CD14-positive monocyte (primary cell): ENCODE data around the gene DCHS1. TPM values are rescaled to one million over a fixed set of nuclear protein-coding genes. Genes with fewer than 3 reads are reported as not detected.
"Not testable (repeated sequence)": the region's sequence is repeated elsewhere in the genome, so short reads cannot be mapped to it uniquely, and the experiment has no call there.

Experiments
- DNase-seq, 3 donors: peaks; one replicate each; pipeline ENCODE4 v3.0.0-alpha.2; 2011 to 2022
- H2AFZ ChIP-seq: 2 replicates; pipeline ENCODE4 v1.6.0; 2012; ENCODE audit warnings: mild to moderate bottlenecking, low read depth, low read length, inconsistent platforms; ENCODE audit not compliant: insufficient read depth, poor library complexity, severe bottlenecking
- H3K27ac ChIP-seq, 2 donors: 1 replicate in 1 of 2; 2 replicates in 1 of 2; pipeline ENCODE4 v1.5.1; 2012 to 2013; ENCODE audit warnings: low read length in 2 of 2, control low read depth in 1 of 2, inconsistent platforms in 1 of 2, low read depth in 1 of 2, mild to moderate bottlenecking in 1 of 2
- H3K27me3 ChIP-seq, 2 donors: one replicate each; pipeline versions ENCODE4 v1.6.0 to v1.6.1; 2011 to 2013; ENCODE audit warnings: low read length in 2 of 2; ENCODE audit not compliant: control insufficient read depth in 2 of 2, insufficient read depth in 2 of 2
- H3K36me3 ChIP-seq, 2 donors: replicated peaks in 1 of 2; 1 replicate in 1 of 2; 2 replicates in 1 of 2; pipeline versions ENCODE4 v1.5.1 to v1.6.1; 2012 to 2013; ENCODE audit warnings: low read length in 2 of 2, control low read depth in 1 of 2, inconsistent platforms in 1 of 2, mild to moderate bottlenecking in 1 of 2; ENCODE audit not compliant: insufficient read depth in 2 of 2, control insufficient read depth in 1 of 2
- H3K4me1 ChIP-seq, 2 donors: 1 replicate in 1 of 2; 2 replicates in 1 of 2; pipeline versions ENCODE4 v1.5.1 to v1.6.1; 2012 to 2013; ENCODE audit warnings: low read length in 2 of 2, control low read depth in 1 of 2, inconsistent platforms in 1 of 2, mild to moderate bottlenecking in 1 of 2, moderate library complexity in 1 of 2; ENCODE audit not compliant: insufficient read depth in 2 of 2, control insufficient read depth in 1 of 2
- H3K4me2 ChIP-seq: replicated peaks from 2 replicates; pipeline ENCODE3; 2012; ENCODE audit warnings: low read length, moderate library complexity, mild to moderate bottlenecking; ENCODE audit not compliant: poor library complexity, severe bottlenecking; ENCODE audit errors: extremely low read depth
- H3K4me3 ChIP-seq, 3 experiments: fragments of 200-600 bp in 1 of 3; sonication (generic) in 1 of 3; replicated peaks in 1 of 3; 1 replicate in 2 of 3; 2 replicates in 1 of 3; pipeline ENCODE4 v1.5.1; 2011 to 2013; ENCODE audit warnings: low read length in 3 of 3, mild to moderate bottlenecking in 3 of 3, control low read depth in 2 of 3, low read depth in 2 of 3, inconsistent platforms in 1 of 3, moderate library complexity in 1 of 3
- H3K79me2 ChIP-seq: 2 replicates; pipeline ENCODE4 v1.6.0; 2012; ENCODE audit warnings: mild to moderate bottlenecking, control low read depth, inconsistent platforms, low read length, moderate library complexity; ENCODE audit not compliant: insufficient read depth
- H3K9ac ChIP-seq: 2 replicates; pipeline ENCODE4 v1.6.0; 2017; ENCODE audit warnings: low read length, mild to moderate bottlenecking; ENCODE audit not compliant: insufficient read depth, poor library complexity, severe bottlenecking
- H3K9me3 ChIP-seq, 2 donors: replicated peaks in 1 of 2; 1 replicate in 1 of 2; 2 replicates in 1 of 2; pipeline versions ENCODE4 v1.5.1 to v1.6.1; 2012 to 2013; ENCODE audit warnings: low read length in 2 of 2, control low read depth in 1 of 2; ENCODE audit not compliant: control insufficient read depth in 1 of 2, insufficient read depth in 1 of 2
- H4K20me1 ChIP-seq: 2 replicates; pipeline ENCODE4 v1.6.0; 2012; ENCODE audit warnings: mild to moderate bottlenecking, low read length, control low read depth, moderate library complexity; ENCODE audit not compliant: insufficient read depth
- H3K27ac Mint-ChIP-seq, 7 donors: one replicate each; pipeline ENCODE4 v1.8.0; 2020; ENCODE audit warnings: mild to moderate bottlenecking in 7 of 7, mixed read lengths in 7 of 7, moderate library complexity in 6 of 7, inconsistent platforms in 2 of 7
- H3K27me3 Mint-ChIP-seq, 3 donors: one replicate each; pipeline ENCODE4 v1.8.0; 2021 to 2022; ENCODE audit warnings: low read depth in 3 of 3, mild to moderate bottlenecking in 3 of 3, mixed read lengths in 3 of 3, moderate library complexity in 3 of 3, inconsistent platforms in 1 of 3
- H3K36me3 Mint-ChIP-seq, 2 donors: one replicate each; pipeline ENCODE4 v1.8.0; 2020; ENCODE audit warnings: mixed read lengths in 2 of 2, inconsistent platforms in 1 of 2, mild to moderate bottlenecking in 1 of 2
- H3K4me1 Mint-ChIP-seq: one replicate; pipeline ENCODE4 v1.8.0; 2020; ENCODE audit warnings: mild to moderate bottlenecking, mixed read lengths
- H3K4me3 Mint-ChIP-seq, 2 donors: one replicate each; pipeline ENCODE4 v1.8.0; 2020; ENCODE audit warnings: mild to moderate bottlenecking in 2 of 2, mixed read lengths in 2 of 2, moderate library complexity in 1 of 2
- H3K9me3 Mint-ChIP-seq, 7 donors: one replicate each; pipeline ENCODE4 v1.8.0; 2020 to 2022; ENCODE audit warnings: mixed read lengths in 7 of 7, mild to moderate bottlenecking in 6 of 7, moderate library complexity in 6 of 7, inconsistent platforms in 2 of 7
- WGBS: methylation state at CpG from one replicate; pipeline ENCODE4 v1.1.5; 2013; ENCODE audit warnings: missing lambda C conversion rate; ENCODE audit not compliant: insufficient coverage; 5-methylcytosine and 5-hydroxymethylcytosine counted together
- intact Hi-C, 2 donors: fragments of 100-400 bp; cut with micrococcal nuclease; formaldehyde crosslinking; loops; one replicate each; pipeline versions ENCODE4 v1.15.0 to v1.15.1; 2023
- polyA plus RNA-seq, 3 donors: library from polyadenylated mRNA; depleted of rRNA in 1 of 3; unstranded in 2 of 3; stranded (reverse) in 1 of 3; fragments of 300-500 nt in 2 of 3; fragments of >200 nt in 1 of 3; fragmentation: Illumina TruSeq in 2 of 3; gene quantifications; 1 replicate in 2 of 3; 2 replicates in 1 of 3; pipeline ENCODE4 v1.2.3, GENCODE V29; 2012 to 2021
- TF ChIP-seq, protein P1 (sequence below): fragments of 200-600 bp; IDR thresholded peaks from one replicate; pipeline ENCODE4 v1.8.0; 2022; ENCODE audit warnings: antibody characterized with exemption, mild to moderate bottlenecking

The DCHS1 gene
- polyA plus RNA-seq, 3 donors: 0.01 to 0.88 (median 0.02) TPM

DNA sequence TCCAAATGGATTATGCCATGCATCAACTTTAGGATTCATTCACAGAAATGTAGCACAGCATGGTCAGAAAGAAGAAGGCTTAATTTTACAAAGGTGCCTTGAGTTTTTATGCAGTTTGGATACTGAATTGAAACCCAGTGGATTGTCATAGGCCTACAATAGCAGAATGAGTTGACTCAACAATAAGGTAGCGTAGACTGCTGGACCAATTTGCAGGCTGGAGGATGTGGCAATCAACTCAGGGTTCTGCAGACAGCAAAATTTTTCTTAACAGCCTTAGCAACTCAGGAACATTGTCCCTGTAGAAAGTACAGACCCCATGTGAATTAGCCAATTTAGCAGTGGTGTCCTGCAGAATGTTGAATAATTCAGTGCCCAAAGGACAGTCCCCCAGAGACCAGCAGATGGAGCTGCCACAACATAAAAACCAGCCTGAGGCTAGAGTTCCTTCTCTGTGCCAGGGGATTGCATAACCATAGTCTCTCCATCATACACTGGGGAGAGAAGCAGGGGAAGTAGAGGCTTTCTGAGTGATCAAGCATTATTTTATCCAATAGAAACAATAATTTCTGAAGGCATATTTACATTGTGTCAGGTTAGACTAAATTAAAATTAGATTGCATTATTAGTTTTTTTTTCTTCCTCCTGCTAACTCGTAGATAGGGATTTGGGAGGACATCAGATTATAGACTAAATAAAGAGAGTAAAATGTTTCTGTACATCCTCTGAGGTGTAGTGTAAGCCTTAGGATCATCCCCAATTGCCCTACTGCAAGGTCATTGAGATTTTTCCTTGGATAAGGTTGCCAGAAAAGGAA is 47.8 kb upstream of the DCHS1 start:
- no peak overlapping the region for H3K4me3 ChIP-seq
- no peaks in the 10 kb centered on the region for H3K9me3 ChIP-seq
- peaks cover 0 to 2% (median 2%) of the 10 kb centered on the region in 3 donors for H3K27me3 Mint-ChIP-seq
- H3K4me1 Mint-ChIP-seq: peaks cover 7% of the 10 kb centered on the region
- no peaks in the 10 kb centered on the region for H3K9me3 Mint-ChIP-seq
- H3K79me2 ChIP-seq: no peaks in the 10 kb centered on the region
- WGBS: 100% methylated on average over 1 of the region's 2 CpGs
- peaks cover 8 to 9% of the 10 kb centered on the region in 2 donors for H3K36me3 Mint-ChIP-seq
- H4K20me1 ChIP-seq: no peaks in the 10 kb centered on the region
- no peak overlapping the region for H2AFZ ChIP-seq
- no peak overlapping the region for H3K9ac ChIP-seq
- H3K27ac Mint-ChIP-seq: peak overlapping the region in 6 of 7 donors; percentile 19 to 83 (median 54)
- DNase-seq: peak; percentile 75 to 87 (median 86)
- no peaks in the 10 kb centered on the region for H3K27me3 ChIP-seq
- H3K27ac ChIP-seq: peak overlapping the region in 1 of 2 donors; percentile 49
- H3K36me3 ChIP-seq: peaks cover 0 to 9% of the 10 kb centered on the region in 2 donors
- TF ChIP-seq, protein P1, sequence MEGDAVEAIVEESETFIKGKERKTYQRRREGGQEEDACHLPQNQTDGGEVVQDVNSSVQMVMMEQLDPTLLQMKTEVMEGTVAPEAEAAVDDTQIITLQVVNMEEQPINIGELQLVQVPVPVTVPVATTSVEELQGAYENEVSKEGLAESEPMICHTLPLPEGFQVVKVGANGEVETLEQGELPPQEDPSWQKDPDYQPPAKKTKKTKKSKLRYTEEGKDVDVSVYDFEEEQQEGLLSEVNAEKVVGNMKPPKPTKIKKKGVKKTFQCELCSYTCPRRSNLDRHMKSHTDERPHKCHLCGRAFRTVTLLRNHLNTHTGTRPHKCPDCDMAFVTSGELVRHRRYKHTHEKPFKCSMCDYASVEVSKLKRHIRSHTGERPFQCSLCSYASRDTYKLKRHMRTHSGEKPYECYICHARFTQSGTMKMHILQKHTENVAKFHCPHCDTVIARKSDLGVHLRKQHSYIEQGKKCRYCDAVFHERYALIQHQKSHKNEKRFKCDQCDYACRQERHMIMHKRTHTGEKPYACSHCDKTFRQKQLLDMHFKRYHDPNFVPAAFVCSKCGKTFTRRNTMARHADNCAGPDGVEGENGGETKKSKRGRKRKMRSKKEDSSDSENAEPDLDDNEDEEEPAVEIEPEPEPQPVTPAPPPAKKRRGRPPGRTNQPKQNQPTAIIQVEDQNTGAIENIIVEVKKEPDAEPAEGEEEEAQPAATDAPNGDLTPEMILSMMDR: peak; percentile 84
- H3K4me3 Mint-ChIP-seq: no peak overlapping the region
- intact Hi-C loops: loop anchor here in 1 of 2 donors (10.0 kb wide), 1 partner anchor 51 kb away; no protein-coding TSS in a partner anchor
- H3K4me1 ChIP-seq: peaks cover 6 to 7% of the 10 kb centered on the region in 2 donors
- no peak overlapping the region for H3K4me2 ChIP-seq

DNA sequence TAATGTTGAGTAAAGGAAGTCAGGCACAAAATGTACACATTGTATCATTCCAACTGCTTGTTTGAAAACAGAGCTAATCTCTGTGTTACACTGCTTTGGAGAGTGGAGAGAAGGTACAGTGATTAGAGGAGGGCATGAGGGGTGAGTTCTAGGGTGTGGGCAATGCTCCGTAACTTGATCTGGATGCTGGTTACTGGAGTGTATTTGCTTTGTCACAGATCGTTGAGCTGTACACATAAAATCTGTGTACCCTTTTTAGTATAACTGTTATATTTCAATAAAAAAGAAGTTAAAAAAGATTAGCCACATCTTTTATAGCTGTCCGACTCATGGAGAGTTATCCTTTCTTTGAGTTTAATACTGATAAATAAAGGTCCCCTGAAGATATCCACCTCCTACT is 46.3 kb upstream of the DCHS1 start:
- H3K27ac ChIP-seq, H4K20me1 ChIP-seq, H3K36me3 Mint-ChIP-seq, H3K4me1 Mint-ChIP-seq, H3K27me3 Mint-ChIP-seq, H3K4me3 Mint-ChIP-seq, DNase-seq, H3K9ac ChIP-seq, H3K79me2 ChIP-seq, H3K4me1 ChIP-seq, H3K36me3 ChIP-seq, H3K27me3 ChIP-seq, H3K9me3 Mint-ChIP-seq, H3K4me3 ChIP-seq, H3K27ac Mint-ChIP-seq, H2AFZ ChIP-seq, H3K4me2 ChIP-seq, H3K9me3 ChIP-seq: not testable (repeated sequence)
- intact Hi-C loops: loop anchor here in 1 of 2 donors (10.0 kb wide), 1 partner anchor 53 kb away; no protein-coding TSS in a partner anchor
- no CpG with 5 or more reads among the region's 3 CpGs for WGBS
